Activated CD8-positive, alpha-beta memory T cell treated with anti-CD3 and anti-CD28 coated beads for 1 hour (primary cell): ENCODE data around the gene NPHP4.

Experiments
- DNase-seq, 2 donors: peaks; one replicate each; pipeline ENCODE4 v3.0.0-alpha.2; 2020; ENCODE audit warnings: low read depth in 1 of 2; ENCODE audit errors: extremely low read depth in 1 of 2

NPHP4 gene

DNA sequence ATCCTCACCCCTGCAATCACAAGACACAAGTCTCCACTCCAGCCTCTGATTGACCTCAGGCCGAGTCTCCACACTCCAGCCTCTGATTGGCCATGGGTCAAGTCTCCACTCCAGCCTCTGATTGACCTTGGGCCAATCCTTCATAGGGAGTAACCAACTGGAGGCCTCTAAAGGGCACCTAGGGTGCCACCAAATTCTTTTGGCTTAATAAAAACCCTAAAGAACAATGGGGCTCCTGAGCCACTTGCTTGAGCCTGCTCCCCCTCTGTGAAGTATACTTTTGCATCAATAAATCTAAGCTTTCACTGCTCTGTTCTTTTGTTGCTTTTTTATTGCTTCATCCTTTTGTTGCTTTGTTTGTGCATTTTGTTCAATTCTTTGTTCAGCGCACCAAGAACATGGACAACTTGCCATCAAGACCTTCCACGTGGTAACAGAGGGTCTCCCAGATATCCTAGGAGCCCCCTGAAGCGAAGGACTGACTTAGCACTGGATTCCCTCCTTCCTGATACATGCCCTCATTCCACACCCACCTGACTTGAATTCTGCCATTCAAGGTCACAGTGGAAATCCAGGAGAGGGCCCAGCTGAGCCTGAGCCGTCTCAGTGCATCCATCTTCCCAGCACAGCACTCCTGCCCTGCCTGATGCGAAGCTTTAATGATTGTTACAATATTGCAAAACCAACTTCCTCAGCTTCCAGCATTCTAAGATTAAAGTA is 152.9 kb downstream of the NPHP4 start:
- no peak for DNase-seq

DNA sequence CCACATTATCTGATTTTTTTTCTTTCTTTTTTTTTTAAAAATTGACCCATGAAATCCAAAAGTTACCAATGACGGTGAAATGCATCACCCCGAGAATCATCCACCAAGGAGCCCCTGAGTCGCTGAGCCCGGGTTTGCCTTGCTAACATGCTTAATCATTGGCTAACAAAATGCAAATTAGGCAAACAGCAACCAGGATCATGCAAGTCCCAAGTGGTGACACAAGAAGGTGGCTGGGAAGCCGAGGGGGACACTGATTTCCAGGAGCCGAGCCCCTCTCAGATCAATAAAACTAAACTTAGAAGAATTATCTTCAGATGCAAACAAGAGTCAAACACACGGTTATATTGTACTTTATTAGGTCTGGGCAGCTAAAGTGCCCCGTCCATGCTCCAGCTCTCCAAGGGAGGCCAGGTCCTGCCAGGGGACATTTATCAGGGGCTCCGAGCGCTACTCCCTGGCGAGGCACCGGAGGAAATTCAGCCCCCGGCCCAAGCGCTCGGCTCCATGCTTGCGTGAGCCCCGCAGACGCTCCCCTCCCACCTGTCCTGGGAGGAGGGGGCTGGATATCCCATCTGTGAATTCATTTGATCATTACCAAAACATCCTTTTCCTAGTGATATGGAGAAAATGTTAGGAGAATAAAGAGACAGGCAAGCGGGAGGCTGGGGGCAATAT is 154.1 kb downstream of the NPHP4 start:
- no peak for DNase-seq

DNA sequence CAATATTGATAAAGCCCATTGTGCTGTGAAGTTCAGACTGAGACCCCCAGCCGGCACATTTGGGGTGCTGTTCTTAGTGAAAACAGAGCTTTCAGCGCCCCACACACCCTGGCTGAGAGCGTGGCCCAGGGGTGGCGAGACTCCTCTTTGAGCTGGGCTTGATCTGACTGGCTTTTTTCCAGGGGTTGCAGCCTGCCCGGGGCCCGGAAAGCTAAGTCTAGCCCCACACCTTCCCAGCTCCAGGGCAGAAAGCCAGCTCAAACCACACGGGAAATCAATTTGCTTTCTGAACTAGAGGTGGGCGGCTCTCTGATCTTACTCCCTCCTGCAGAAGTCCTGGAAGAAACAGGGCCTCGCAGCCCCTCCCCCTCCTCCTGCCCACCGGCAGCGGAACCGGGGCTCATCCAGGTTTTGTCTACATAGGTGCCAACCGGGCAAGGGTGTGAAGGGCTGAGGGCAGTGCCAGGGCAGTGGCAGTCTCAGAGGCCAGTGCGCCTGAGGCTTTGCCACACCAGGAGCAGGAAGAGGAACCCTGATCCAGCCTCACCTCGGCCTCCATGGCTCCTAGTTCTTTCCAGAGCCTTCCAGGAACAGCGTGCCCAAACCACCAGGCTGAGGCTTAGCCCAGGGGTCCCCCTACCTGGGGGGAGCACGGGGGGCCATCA is 155.3 kb downstream of the NPHP4 start:
- DNase-seq: no peak

DNA sequence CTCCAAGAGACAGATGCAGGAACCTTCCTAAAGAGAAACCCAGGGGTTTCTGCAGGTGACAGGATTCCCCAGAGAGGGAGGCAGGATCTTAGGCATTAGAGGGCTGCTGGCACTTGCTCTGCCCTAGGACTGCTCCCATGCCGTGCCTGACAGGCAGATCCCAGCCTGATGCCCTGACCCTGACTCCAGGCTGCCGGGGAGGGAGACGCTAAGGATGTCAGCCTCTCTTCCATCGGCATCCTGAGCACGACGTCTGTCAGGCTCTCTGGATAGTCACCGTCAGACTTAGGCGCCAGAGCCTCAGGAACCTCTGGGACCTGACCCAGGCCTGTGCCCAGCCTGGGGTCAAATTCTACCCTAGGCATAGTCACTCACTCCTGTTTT is 157.1 kb downstream of the NPHP4 start:
- no peak for DNase-seq

DNA sequence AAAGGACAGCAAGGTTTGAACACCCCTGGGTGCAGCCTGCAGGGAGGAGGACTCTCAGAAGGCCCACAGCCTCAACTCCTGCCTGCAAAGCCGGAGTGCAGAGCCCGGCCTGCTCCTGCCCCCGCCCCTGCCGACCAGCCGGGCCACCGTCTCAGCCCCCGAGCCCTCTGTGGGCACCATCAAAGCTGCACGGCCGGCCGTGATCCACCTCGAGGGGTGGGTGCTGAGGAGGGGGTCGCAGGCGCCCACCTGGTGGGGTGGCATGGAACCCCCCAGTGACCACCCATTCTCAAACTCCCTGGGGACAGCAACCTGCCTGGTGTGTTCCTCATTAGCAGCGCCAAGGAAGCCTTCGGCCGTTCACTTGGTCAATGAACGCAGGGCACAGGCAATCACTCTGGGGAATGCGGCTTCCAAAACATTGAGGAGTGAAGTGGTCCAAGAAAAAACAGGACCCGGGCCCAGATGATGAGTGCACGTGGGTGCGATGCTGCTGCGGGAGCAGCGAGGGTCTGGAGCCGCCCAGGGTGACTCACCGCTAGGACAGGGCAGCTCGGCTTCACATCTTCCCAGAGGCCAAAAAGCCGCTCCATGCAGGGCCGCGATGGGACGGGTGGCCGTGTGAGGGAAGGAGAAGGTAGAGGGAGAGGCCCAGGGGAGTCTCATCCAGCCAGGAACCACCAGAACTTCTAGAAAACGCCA is 157.6 kb downstream of the NPHP4 start:
- no peak for DNase-seq

DNA sequence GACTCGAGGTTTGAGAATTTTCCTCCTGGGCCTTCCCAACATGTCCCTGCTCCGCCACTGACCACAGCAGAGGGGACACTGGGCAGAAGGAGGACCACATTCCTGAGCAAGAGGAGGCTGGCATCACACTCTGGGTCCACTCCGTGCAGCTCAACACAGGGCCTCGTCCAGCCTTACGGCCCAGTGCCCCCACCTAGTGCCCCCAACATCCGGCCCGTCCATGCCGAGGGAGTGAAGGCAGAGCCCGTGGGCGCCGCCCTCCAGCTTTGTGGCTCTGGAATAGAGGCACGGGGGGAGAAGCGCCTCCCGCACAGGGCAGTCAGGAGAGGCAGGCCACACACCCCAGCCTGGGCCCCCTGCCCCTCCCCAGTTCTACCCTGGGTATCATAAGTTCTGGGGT is 158.3 kb downstream of the NPHP4 start:
- no peak for DNase-seq

DNA sequence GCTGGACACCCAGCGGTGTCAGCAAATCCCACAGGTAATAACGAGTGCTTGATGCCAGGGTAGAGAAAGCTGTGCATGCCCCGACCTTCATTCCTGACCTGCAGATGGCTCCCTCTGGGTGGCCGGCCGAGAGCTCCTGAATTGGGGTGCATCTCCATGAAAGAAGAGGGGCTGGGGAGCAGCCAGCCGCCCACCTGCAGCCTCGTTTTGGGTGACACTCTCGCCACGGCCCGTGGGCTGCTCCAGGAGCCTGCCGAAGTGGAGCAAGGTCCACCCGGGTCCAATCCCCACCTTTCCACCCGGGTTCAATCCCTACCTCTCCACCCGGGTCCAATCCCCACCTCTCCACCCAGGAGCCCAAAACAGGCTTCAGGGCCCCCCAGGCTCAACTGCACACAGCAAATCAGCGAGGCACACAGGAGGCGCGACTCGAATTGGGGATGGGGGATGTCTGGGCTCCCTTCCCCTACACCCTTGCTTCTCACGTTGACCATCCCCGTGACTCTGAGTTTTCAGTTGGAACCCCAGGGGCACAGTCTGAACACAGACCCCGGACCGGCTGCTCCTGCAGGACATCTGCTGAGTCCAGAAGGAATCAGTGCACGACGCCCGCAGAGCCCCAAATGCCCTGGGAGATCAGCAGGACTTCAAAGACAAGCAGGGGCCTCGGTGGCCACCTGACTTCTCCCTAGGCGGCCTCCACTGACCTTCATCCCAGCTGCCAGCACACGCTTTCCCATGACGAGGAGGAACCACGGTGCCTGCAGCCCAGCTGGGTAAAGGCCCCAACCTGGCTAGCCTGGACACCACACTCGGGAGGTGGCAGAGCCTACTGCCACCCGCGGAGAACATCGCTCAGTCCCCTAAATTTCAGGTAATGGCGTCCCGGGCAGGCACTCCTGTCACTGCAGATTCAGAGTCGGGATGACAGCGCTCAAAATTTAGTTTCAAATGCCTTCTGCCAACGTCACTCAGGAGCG is 159.0 kb downstream of the NPHP4 start:
- DNase-seq: no peak

DNA sequence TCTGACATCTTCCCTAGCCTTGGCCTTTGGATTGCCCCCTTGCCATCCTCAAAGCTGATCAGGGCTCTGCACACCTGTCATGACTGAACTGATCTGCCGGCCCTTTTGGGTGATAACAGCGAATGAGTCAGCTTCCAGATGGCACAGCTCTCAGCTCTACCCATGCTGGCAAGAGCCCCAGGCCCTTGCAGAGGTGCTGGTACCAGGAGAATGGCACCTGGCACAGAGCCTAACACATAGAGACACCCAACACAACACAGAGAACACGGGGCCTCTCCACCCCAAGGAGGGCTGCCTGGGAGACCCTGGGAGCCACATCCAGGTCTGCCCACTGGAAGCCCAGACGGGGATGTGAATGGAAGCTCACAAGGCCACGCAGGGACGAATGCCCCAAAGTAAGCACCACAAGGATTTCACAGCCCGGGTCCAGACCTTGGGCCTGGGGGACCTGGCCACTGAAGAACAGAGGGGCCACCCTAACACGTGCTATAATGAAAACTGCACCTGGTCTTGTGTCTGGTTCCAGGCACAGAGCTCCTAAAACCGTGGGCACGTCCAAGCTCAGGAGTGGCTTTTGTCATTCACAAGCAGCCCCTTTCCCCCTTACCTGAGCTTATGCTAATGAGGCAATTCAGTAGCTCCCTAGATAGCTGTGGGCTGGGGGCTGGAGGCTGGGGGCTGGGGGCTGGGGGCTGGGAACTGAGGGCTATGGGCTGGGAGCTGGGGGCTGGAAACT is 160.5 kb downstream of the NPHP4 start:
- no peak for DNase-seq

DNA sequence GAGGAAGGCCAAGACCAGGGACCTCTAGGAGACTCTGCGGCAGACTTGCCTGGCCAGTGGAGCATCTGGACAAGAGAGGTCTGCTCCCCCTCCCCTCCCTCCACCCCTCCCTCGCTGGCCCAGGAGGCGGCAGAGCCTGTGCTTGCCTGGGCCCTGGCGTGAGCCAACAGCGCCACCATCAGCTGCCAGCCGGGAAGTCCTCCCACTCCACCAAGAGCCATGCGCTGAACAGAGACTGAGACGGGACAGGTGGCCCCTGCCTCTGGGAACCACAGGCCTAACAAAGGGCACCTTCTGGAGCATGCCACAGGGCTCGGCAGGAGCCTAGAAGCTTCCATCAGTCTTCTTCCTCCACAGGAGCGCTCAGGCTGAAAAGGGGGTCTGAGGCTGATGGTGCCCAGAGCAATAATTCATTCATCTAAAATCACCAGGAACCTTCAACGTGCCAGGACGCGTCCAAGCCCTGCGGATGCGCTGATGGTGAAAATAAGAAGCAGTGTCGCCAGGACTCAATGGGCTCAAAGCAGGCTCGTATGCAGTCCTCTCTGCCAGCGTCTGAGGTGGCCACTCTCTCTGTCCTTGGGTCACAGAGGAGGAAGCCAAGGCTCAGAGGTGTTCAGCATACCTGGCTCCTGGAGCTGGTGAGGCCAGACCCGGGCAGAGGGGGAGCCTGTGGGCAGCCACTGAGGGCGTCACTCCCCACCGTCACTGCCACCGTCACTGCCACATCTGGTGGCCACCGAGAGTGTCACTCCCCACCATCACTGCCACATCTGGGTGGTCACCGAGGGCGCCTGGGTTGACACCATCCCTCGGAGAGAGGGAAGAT is 161.2 kb downstream of the NPHP4 start:
- no peak for DNase-seq

DNA sequence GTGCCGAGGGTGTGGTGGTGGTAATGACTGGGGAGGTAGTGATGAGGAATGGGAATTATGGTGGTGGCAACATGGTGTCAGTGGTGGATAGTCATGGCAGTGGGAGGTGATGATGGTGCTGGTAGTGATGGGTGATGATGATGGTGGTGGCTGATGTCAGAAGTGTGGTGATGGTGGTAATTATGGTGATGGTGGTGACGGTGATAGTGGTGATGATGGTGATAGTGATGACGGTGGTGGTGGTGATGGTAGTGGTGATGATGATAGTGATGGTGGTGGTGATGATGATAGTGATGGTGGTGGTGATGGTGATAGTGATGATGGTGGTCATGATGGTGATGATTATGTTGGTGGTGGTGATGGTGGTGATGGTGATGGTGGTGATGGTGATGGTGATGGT is 162.8 kb downstream of the NPHP4 start:
- no peak for DNase-seq

DNA sequence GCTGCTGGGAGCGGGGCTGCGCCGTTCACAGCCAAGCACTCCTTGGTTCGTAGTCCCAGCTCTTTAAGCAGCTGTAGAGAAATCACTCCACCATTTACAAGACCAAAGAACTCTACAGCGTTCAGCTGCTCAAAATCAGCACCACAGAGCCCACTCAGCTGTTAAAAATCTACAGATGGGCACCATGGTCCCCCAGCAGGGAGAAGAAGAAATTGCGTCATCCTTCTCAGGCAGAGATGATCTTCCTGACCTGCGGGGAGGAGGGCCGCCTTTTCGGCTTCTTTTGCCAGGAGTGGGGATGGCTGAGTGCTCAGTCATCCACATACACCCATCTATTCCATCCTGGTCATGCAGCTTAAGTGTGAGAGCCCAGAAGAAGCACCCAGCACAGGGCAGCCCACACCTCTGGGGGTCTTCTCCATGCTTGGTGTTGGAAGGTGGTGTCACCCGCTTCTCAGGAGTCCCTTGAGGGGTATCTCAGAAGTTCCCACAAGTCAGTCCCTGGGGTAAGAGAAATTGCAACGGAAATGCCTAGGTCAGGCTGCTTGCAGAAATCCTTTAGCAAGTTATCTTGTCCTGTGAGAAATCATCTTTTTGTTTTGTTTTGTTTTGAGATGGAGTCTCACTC is 163.8 kb downstream of the NPHP4 start:
- no peak for DNase-seq

DNA sequence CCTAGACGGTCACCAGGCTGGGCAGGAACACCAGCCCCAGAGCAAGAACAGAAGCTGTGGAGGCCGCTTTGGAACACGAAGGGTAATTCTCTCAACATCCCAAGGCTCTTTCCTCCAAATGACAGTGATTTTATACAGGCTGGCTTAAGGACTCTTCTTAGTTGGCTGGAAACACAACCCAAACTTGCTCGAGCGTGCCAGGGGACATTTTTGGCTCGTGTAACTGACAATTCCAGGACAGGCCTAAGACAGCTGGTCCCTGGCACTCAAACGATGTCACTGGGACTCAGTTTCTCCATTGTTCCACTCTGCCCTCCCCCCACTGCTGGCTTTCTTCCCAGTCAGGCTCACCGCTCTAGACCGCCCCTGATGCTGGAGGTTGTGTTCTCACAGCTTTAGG is 164.7 kb downstream of the NPHP4 start:
- no peak for DNase-seq

DNA sequence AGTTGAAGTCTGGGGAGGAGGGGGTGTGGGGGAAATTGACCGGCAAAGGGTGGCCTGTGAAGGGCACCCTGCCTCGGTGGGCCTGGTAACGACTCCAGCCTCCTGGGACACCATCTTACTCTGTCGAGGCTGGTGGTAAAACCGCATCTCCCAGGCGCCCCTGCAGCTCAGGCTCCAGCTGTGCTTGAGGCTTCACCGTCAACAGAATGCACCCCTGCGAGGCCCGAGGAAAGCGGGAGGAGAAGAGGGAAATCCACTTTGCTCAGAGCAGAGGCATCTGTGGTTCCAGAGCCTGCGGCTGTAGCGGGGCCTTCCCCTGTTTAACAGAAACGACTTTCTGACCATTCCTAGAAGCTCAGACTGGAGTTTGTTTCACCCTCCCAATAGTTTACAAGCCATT is 165.6 kb downstream of the NPHP4 start:
- no peak for DNase-seq

DNA sequence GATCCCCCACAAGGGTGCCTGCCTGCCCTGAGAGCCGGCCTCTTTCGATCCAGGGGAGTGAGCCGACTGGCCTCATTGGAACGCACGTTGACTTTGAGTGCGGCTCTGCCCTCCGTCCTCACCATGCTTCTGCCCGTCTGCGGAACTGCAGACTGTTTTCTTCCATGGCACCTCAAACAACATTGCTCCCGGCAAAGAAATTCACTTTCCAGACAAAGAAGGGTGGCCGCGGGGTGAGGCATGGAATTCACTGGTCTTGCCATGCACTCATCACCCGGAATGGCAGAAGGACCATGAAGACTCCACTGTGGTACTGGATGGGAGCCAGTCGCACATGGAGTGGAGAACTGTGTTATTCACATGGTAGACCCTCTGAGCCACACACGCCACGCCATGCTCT is 169.5 kb downstream of the NPHP4 start:
- DNase-seq: no peak

DNA sequence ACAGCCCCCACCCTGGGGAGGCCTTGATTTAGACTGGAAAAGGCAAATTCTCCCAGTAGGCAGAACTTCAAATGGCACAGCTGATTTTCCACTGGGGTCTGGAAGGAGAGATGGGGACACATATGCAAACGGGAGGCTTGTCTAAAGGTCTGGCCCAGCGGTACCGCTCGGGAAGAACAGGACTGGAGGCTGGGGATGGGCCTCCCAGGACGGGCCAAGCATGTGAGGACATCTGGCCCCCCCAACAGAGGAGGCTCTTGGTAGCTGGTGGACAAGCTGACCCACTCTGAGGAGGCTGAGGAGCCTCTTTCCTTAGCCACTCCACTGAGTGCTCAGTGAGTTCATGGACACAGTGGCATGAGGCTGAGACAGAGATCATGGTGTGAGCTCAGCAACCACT is 170.0 kb downstream of the NPHP4 start:
- DNase-seq: no peak

DNA sequence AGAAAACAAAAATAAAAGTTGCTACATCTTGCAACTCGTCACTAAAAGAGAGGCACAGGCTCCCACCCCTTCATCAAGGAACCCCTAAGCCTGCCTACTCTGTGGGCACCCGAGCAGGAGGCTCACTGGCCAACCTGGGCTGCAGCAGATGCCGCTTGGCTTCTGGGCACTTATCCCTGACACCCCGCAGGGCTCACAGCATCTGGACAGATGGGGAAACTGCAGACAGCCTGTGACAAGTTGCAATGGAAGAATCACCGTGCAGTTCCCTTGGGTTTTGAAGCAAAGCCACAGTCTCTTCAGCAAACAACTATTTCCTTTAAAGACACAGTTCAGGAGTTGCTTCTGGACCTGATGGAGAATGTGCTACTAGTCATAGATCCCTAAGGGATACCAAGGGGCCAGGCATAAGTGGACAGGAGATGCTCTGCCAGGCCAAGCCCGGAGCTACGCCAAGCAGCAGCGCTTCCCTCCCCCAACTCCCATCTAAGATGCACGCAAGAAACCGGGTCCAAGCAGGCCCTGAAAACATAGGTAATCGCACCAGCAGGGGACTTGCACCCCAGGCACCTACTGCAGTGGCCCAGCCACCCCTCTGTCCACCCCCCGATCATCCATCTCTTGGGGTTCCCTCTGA is 170.6 kb downstream of the NPHP4 start:
- no peak for DNase-seq

DNA sequence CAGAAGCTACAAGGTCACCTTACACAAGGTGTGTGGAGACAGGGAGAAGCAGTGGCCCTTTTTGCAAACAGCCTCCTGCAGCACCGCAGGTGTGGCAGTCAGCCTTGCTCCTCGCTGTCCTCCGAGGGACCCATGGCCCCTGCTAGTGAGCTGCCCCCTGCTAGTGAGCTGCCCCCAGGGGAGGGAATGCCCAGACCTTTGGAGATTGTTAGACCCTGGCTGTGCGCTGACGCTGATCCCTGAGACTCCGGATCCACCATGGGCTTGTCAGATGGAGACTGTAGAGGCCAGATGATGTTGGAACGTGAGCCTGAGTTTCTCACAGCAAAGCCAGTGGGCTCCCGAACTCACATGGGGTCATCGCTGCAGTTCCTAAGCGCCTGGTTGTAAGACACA is 172.2 kb downstream of the NPHP4 start:
- DNase-seq: no peak

DNA sequence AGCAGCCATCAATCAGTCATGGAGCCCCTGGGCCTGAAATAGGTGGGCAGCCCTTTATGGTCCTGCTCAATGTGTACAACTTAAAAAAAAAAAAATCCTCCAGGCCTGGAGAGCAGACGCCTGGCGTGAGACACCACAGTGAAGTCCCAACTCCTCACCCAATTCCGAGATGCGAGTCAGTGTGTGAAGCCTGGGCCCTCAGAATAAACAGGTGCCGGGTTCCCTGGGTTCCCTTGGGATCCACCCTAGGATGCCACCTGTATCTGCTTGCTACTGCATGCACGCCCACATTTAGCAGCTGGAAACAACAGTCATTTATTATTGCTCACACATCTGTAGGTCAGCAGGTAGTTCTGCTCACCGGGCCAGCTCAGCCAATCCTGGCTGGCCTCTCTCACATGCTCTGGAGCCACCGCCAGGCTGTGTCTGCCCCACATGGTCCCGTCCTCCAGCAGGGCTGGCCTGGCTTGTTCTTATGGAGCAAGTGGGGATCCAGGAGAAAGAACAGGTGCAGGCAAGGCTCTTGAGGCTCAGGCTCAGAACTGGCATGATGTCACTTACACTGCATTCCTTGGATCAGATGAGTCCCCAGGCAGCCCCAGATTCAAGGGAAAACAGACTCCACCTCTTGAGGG is 172.7 kb downstream of the NPHP4 start:
- no peak for DNase-seq
